Measurements from ENCODE around the gene HNRNPF. TPM values are rescaled to one million over a fixed set of nuclear protein-coding genes. Genes with fewer than 3 reads are reported as not detected.
"Not testable (repeated sequence)": the region's sequence is repeated elsewhere in the genome, so short reads cannot be mapped to it uniquely, and the experiment has no call there.

The HNRNPF gene
- total RNA-seq, 6 experiments from 2014 or later: 106 to 160 (median 121) TPM

DNA sequence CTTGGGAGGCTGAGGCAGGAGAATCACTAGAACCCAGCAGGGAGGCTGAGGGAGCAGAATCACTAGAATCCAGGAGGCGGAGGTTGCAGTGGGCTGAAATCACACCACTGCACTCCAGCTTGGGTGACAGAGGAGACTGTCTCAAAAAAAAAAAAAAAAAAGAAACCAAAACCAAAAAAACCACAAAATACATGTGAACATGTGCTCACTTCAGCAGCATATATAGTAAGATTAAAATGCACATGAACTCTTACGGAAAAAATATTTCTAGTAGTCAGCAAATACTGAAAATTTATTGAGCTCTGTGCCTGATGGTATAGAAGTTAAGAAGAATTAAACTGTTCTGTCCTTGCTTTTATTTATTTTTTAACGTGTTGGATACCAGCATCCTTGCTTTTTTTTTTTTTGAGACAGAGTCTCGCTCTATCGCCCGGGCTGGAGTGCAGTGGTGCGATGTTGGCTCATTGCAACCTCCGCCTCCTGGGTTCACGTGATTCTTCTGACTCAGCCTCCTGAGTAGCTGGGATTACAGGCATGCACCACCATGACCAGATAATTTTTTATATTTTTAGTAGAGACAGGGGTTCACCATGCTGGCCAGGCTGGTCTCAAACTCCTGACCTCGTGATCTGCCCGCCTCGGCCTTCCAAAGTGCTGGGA, 18.3 kb upstream of the HNRNPF start:
- 86% methylated on average over 12 of the region's 12 CpGs for WGBS (ENCODE audit: insufficient coverage, low coverage, low lambda C conversion rate, missing lambda C conversion rate)
- Histone ChIP-seq H3K4me3 (no peak overlapping the region), H3K4me1 (peaks cover 0 to 4% (median 0%) of the 10 kb centered on the region in 4 donors), H3K9me3 (no peaks in the 10 kb centered on the region), H3K36me3 (no peaks in the 10 kb centered on the region), H3K27me3 (no peaks in the 10 kb centered on the region), H3K27ac (no peak overlapping the region)
- no peak for ATAC-seq
- no peak for DNase-seq
- TF ChIP-seq, protein P1, sequence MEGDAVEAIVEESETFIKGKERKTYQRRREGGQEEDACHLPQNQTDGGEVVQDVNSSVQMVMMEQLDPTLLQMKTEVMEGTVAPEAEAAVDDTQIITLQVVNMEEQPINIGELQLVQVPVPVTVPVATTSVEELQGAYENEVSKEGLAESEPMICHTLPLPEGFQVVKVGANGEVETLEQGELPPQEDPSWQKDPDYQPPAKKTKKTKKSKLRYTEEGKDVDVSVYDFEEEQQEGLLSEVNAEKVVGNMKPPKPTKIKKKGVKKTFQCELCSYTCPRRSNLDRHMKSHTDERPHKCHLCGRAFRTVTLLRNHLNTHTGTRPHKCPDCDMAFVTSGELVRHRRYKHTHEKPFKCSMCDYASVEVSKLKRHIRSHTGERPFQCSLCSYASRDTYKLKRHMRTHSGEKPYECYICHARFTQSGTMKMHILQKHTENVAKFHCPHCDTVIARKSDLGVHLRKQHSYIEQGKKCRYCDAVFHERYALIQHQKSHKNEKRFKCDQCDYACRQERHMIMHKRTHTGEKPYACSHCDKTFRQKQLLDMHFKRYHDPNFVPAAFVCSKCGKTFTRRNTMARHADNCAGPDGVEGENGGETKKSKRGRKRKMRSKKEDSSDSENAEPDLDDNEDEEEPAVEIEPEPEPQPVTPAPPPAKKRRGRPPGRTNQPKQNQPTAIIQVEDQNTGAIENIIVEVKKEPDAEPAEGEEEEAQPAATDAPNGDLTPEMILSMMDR (IDR thresholded peaks at IDR 0.05): no peak
- no peak for TF ChIP-seq POLR2A (IDR thresholded peaks at IDR 0.05)
- intact Hi-C loops (cut with DNase I): no loop called here

DNA sequence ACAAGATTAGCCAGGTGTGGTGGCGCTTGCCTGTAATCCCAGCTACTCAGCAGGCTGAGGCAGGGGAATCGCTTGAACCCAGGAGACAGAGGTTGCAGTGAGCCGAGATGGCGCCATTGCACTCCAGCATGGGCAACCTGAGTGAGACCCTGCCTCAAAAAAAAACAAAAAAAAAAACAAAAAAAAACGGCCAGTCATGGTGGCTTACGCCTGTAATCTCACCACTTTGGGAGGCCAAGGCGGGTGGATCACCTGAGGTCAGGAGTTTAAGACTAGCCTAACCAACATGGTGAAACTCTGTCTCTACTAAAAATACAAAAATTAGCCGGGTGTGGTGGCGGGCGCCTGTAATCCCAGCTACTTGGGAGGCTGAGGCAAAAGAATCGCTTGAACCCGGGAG, 17.5 kb upstream of the HNRNPF start:
- intact Hi-C loops (cut with DNase I); H3K36me3 ChIP-seq; H3K27ac ChIP-seq; H3K9me3 ChIP-seq; H3K27me3 ChIP-seq; DNase-seq; H3K4me1 ChIP-seq; H3K4me3 ChIP-seq; ATAC-seq: not testable (repeated sequence)
- 88% methylated on average over 9 of the region's 12 CpGs for WGBS (ENCODE audit: insufficient coverage, low coverage, low lambda C conversion rate, missing lambda C conversion rate)

DNA sequence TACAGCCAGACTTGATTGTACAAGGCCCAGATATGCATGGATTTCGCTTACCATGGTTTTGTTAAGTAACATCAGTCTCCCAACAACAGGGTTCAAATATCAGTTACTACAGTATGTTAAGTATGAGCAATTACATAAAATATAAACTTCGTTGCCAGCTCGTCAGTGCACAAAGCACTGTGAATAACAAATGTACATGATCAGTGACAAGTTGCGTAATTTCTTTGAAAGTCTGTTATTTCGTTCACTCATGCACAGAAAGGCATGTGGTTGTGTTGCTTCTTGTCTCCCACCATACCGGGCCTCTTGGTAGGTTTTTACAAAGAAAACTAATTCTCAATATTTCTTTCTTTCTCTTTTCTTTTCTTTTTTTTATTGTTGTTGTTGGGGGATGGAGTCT, 15.4 kb upstream of the HNRNPF start:
- intact Hi-C loops (cut with DNase I): no loop called here
- Histone ChIP-seq H3K4me1 (peaks cover 0 to 11% (median 6%) of the 10 kb centered on the region in 4 donors), H3K27ac (no peak overlapping the region), H3K9me3 (no peaks in the 10 kb centered on the region), H3K36me3 (no peaks in the 10 kb centered on the region), H3K4me3 (no peak overlapping the region), H3K27me3 (no peaks in the 10 kb centered on the region)
- WGBS (ENCODE audit: insufficient coverage, low coverage, low lambda C conversion rate, missing lambda C conversion rate): 48% methylated on average over 6 of the region's 6 CpGs
- ATAC-seq (no peak), DNase-seq (no peak)
- TF ChIP-seq, protein P1 (IDR thresholded peaks at IDR 0.05): no peak
- no peak for TF ChIP-seq POLR2A (IDR thresholded peaks at IDR 0.05)

DNA sequence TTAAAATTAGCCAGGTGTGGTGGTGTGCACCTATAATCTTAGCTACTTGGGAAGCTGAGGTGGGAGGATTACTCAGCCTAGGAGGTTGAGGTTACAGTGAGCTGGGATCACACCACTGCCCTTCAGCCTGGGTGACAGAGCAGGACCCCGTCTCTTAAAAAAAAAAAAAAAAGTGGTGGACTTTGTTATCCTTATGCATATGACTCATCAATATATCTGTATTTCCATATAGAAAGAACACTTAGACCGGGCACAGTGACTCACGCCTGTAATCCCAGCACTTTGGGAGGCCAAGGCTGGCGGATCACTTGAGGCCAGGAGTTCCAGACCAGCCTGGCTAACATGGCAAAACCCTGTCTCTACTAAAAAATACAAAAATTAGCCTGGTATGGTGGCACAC, 13.0 kb upstream of the HNRNPF start:
- H3K27ac ChIP-seq: peak overlapping the region in 2 of 3 donors; percentile 95 to 100
- 87% methylated on average over 3 of the region's 4 CpGs for WGBS (ENCODE audit: insufficient coverage, low coverage, low lambda C conversion rate, missing lambda C conversion rate)
- H3K27me3 ChIP-seq; ATAC-seq; DNase-seq; H3K4me3 ChIP-seq; H3K36me3 ChIP-seq; H3K9me3 ChIP-seq; intact Hi-C loops (cut with DNase I): not testable (repeated sequence)
- H3K4me1 ChIP-seq: peaks cover 0 to 11% (median 6%) of the 10 kb centered on the region in 4 donors

DNA sequence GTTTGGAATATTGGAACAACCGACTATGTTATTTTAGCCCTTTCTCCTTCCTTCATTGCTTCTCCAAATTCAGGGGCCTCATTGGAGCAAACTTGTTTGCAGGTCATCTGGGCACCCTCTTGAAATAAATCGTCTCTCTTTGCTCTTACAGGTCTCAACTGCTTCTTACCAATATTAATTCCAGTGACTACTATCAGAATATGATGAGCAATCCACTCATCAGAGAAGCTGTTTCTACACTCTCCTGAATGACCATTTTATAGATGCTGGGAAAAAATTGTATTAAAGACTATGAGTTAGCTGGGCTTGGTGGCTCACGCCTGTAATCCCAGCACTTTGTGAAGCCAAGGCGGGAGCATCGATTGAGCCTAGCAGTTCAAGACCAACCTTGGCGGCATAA, 12.5 kb upstream of the HNRNPF start:
- no peak for TF ChIP-seq POLR2A (IDR thresholded peaks at IDR 0.05)
- TF ChIP-seq, protein P1 (IDR thresholded peaks at IDR 0.05): no peak
- Histone ChIP-seq H3K4me3 (peak overlapping the region in 1 of 3 donors; percentile 54), H3K4me1 (peaks cover 0 to 11% (median 6%) of the 10 kb centered on the region in 4 donors), H3K9me3 (no peaks in the 10 kb centered on the region), H3K27me3 (no peaks in the 10 kb centered on the region), H3K27ac (peak overlapping the region; percentile 93 to 100 (median 95)), H3K36me3 (no peaks in the 10 kb centered on the region)
- intact Hi-C loops (cut with DNase I): no loop called here
- no peak for DNase-seq
- 72% methylated on average over 5 of the region's 6 CpGs for WGBS (ENCODE audit: insufficient coverage, low coverage, low lambda C conversion rate, missing lambda C conversion rate)
- ATAC-seq: no peak
